ENCODE results near the gene KDM4C.

DNA sequence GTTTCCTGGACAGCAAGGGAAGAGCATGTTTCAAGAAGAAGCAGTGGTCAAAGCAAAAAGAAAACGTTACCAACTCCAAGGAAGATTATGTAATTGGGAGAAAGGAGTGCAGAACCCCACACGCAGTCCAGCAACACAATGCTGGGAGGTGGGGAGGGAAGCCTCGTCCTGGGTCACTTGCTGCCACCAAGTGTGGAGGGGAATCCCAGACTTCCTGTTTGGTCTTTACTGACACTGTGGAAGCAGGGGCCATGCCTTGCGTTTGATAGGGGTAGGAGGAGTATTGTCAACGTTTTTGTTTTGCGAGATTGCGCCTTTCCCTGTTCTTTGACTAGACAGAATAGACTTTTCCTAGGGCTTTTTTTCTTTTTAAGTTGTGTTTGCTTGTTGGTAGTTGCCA lies 421.0 kb downstream of the KDM4C start:
- TF ChIP-seq POLR2A (IDR thresholded peaks at IDR 0.05; ENCODE audit: low read depth) (no peak), POLR2AphosphoS5 (IDR thresholded peaks at IDR 0.05) (no peak)
- TF ChIP-seq, protein P1, sequence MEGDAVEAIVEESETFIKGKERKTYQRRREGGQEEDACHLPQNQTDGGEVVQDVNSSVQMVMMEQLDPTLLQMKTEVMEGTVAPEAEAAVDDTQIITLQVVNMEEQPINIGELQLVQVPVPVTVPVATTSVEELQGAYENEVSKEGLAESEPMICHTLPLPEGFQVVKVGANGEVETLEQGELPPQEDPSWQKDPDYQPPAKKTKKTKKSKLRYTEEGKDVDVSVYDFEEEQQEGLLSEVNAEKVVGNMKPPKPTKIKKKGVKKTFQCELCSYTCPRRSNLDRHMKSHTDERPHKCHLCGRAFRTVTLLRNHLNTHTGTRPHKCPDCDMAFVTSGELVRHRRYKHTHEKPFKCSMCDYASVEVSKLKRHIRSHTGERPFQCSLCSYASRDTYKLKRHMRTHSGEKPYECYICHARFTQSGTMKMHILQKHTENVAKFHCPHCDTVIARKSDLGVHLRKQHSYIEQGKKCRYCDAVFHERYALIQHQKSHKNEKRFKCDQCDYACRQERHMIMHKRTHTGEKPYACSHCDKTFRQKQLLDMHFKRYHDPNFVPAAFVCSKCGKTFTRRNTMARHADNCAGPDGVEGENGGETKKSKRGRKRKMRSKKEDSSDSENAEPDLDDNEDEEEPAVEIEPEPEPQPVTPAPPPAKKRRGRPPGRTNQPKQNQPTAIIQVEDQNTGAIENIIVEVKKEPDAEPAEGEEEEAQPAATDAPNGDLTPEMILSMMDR (IDR thresholded peaks at IDR 0.05), result no peak
